ENCODE measurements around the gene HLTF. TPM values are rescaled to one million over a fixed set of nuclear protein-coding genes. Genes with fewer than 3 reads are reported as not detected.

The HLTF gene
- total RNA-seq, 1 donor from 2014 or later = 26.7 TPM

DNA sequence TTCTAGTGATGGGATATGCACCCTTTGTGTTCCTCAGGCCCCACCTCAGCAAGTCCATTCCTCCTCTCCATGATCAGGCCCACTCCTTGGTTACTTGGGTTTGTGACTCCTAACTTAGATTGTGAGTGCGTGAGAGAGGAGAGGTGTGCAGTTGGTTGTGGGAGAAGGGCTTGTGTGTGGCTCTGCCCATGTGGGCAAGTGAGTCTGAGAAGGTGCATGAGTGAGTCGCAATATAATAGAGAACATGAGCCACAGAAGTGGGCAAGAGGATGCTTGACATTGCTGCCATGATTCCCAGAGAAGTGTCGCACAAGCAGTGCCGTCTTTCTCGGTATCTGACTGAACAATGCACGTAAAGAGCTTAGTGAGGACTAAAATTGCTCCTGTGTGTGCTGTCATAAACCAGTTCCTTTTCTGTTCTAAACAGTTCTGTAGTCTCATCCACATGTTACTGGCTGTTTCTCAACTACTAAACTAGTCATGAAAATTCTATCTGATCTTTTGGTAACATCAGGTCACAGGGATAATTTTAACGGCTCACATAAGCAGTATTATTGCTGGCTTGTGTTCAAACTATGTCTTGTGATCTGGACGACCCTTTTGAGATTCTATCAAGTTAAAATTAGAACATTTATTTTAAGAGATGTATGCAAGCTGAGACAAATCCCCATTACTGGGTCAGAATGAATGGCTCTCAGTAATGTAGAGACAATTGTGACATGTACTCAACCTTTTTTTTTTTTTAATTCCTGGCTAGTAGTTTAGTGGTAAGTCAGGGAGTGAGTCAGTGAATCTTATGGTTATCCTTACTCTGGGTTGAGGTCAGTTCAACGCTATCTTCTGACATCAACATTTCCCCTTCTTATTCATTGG is 69.4 kb downstream of the HLTF start:
- DNase-seq = peak; percentile 37

DNA sequence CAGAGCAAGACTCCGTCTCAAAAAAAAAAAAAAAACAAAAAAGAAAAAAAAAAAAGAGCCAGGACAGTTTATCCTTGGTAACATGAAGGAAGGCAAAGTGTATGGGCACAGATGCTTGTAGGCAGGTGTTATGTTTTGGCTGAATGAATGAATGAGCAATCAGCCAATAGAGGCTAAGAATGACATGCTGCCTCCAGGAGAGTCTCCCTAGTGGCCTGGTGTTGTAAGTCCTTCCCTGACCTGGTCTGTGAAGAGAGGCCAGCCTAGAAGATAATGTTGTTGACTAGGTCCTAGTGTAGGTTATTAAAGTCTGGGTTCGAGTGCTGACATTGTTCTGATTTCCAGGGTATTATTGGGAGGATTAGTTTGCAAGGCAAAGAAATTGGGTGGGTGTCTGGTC is 70.1 kb downstream of the HLTF start:
- no peak for DNase-seq

DNA sequence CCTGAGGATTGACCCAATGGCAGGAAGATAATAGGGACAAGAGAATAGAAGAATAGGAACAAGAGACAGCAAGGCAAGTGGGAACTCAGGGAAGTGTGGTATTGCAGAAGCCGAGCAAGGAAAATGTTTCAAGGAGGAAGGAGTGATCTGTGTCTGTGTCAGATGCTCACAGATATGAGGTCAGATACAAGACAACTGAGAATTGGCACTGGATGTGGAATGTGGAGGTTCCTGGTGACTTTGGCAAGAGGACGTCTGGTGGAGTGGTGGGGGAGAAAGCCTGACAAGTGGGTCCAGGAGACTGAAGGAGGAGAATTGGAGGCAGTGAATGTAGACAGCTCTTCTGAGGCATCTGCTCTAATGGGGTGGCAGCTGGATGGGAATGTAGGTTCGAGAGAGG is 70.9 kb downstream of the HLTF start:
- no peak for DNase-seq

DNA sequence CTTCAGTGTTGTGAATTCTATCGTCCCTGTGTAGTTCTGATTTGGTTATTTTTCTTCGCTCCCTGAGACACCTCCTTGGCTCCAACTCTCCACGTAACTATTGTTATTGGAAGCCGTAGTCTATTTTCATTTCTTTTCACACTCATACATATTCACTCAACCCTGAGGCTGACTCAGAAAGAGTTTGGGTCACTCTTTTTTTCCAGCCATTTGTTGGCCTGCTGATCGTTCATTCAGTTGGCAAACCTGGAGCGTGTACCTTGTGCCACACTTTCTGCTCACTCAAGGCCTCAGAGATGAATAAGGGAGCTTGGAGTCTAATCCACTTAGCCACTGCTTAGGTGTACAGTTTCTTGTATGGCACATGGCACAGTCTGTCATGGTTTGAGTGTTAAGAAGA is 72.6 kb downstream of the HLTF start:
- DNase-seq = no peak

DNA sequence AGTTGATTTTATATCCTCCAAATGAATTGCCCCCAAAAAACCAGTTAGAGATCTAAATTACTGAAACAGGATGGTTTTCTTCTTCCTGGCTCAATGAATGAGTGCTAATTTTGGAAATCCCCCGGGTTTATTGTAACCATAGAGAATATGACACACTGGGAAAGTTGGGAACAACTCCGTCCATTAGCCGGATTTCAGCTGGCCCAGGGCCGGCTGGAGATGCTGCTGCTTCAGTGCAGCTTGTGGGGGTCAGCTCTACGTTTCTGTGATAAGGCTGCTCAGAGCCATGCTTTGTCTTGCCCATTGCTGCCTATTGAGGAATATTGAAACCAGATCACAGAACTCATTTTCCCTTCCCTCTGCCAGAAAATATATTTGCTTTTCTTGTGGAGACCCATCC is 74.7 kb downstream of the HLTF start:
- no peak for DNase-seq

DNA sequence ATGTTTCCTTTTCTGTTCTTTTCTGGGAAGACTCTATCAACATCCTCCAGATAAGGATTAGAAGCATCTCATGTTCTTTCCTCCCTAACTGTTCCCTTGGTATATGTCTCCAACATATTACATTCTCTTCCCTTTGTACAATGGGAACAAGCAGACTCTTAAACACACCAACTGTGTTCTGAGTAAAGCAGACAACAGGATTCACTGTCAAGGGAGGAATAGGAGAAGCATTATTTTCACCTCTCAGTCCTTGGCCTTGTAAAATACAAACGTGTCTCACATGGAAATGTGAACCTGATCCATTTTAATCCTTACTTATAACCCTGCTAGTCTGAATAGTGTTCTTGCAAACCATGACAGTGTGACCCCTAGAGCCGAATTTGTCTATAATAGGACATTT is 75.4 kb downstream of the HLTF start:
- no peak for DNase-seq

DNA sequence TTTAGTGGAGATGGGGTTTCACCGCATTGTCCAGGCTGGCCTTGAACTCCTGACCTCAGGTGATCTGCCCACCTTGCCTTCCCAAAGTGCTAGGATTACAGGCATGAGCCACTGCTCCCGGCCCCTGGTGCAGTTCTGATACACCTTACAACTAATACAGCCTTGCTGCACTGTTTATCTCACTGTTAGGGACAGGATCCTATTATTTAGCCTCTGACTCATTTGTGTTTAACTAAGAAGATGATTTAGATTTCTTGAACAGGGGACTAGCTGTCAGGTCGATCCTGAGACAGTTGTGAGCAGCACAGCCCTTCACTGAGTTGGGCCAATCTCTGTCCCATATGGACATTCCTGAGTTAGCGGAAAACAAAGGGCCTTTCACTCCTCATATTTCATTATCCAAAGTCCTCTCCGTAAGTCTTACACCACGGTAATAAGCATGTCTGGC is 75.8 kb downstream of the HLTF start:
- no peak for DNase-seq

DNA sequence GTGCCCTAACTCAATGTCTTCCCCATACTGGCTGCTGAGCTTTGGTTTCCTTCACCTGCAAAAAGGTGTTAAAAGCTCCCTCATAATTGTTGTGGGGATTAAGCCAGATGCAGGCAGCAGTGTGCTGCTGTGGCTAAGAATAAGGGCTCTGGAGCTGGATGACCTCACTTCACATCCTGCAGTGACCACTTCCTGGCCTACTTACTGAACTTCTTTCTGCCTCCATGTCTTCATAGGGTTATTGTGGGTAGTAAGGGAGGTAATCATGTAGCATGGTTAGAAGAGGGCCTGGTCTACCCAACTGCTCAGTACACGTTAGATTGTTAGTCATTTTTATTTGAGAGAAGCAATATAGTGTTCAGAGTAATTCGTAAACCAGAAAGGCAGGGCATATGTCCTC is 76.6 kb downstream of the HLTF start:
- DNase-seq = peak; percentile 24

DNA sequence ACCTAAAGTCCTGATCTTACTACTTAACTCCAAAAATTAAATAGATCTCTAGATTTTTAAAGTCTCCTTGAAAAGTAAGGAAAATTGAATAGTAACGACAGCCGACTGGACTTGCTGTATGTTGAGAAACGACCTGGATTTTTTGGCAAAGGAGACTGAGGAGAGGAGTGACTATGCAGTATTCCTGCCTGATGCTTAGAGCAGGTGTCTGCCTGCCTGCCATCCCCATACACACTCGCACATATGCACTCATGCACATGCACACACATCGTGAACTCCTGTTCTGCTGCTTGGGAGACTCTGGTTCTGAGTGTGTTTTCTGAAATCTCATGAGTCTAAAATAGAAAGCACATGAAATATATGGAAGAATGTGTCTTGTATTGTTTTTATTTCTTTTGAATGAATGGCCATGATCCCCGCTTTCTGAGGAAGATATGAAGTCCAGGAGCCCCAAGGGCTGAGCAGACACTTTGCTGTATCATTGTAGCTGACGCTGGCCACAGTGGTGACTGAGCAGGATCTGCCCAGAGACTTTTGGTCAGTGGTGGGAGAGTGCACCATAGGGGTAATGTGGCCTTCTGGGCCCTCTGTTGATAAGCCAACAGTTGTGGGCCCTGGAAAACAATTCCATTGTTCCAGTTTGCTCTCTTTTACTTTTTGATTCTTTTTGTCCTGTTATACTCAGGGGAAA is 78.6 kb downstream of the HLTF start:
- no peak for DNase-seq

DNA sequence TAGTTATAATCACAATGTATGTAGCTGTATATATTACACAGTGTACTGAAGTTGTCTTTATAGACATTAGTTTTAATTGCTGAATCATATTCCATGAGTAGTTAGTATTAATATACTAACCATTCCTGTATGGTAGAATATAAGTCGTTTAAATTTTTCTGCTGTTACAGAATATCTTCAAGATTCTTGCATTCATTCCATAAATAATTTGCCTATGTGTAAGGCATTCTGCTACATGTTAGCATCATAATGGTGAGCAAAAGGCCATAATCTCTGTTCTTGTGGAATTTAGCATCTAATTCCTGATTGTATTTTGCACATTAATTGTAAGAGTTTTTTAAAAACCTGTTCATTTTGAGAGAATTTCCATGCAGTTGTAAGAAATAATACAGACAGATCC is 80.9 kb downstream of the HLTF start:
- no peak for DNase-seq

DNA sequence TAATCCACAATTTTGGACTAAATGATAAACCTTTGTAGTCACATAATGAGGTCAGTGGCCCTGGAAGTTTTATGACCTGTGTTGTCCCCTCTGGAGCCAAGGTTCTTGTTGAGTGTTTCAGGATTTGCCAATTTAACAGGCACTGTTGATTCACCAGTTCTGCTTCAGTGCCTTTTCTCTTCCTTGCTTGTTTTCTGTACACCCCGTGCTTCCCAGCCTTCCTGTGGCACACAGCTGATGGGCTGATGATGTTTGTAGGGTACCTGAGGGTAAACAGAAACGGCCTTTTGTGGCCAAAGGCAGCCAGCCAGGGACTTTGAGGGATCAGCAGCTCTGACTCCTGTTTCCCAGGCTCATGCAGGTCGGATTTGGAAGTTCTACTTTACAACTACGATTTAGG is 81.7 kb downstream of the HLTF start:
- DNase-seq = peak; percentile 15

DNA sequence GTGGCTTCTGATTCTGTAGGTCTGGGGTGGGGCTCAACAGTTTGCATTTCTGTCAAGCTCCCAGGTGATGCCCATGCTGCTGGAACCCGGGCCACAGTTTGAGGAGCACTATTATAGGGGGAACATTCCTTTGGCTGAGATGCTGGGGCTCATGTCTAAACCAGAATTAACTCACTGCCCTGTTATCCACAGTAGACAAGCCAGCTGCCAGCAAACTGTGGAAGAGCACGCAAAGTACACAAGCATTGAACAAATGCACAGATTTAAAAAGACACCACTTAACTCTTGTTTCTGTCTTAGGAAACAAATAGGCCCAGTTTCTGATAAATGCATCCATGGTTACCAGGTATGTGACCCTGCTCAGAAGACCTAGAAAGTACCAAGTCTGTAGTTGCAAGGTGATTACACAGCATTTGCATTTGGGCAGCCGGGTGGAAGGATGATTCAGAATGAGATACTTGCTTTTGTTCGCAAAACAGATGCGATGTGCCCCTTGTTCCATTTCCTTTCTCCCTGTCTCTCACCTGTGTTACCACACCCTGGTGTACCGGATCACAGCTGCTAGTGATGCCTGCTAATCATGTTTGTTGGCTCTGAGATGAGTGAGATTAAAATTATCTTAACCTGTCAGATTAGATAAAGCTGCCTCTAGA is 82.6 kb downstream of the HLTF start:
- no peak for DNase-seq

DNA sequence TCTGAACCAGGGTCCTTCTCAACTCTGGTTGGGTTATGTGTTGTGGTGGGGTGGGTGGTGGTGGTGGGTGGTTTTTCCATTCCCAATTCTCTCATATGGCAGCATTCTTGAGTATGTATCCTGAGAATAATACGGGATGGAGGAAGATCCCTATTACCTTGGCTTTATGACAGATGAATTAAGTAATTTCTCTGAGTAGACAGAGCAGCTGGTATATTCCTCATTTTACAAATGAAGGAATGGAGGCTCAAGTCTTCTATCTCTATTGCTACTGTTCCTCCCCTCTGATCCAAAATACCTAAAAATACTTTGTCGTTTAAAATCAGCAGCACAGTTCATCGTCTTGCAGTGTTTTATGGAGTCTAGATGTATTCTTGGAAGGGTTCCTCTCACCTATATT is 84.6 kb downstream of the HLTF start:
- no peak for DNase-seq

DNA sequence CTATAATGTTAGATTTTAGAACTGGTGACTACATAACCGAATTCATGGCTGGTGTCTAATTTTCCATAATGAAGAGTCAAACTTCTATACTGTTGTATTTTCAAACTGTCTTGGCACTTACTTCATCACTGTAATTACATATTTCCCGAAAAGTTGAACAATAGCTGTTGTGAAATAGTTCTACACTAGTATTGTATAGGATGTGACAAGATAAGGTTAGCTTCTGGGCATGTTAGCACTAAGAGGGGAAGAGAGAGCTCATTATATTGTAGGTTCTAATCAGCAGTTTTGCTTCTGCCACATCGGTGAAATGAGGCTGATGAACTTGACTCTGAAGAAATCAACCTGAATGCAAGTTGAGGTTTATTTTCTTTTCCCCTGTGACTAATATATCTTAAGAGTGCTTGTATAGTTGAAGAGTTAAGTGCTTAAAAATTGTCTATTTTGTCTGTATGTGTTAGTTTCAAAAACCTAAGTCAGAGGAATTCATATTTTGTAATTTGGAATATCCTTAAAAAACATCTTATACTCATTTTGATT is 86.1 kb downstream of the HLTF start:
- DNase-seq = no peak

DNA sequence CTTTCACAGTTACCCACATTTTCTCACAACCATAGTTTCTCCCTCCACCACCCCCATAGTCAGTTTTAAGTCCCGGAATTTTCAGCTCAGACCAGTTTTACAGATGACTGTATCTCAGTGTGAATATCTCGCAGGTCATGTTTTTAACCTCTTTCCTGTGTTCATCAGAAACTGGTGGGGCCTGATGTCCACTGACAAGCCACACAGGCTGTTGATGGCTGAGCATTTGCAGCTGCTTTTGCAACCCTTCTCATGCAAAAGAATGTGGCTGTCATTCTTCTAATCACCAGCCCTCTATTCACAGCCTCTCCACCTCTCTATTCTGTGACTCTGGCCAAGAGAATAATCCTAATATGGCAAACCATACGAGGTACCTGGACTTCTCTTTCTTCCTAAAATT is 86.5 kb downstream of the HLTF start:
- DNase-seq = no peak

DNA sequence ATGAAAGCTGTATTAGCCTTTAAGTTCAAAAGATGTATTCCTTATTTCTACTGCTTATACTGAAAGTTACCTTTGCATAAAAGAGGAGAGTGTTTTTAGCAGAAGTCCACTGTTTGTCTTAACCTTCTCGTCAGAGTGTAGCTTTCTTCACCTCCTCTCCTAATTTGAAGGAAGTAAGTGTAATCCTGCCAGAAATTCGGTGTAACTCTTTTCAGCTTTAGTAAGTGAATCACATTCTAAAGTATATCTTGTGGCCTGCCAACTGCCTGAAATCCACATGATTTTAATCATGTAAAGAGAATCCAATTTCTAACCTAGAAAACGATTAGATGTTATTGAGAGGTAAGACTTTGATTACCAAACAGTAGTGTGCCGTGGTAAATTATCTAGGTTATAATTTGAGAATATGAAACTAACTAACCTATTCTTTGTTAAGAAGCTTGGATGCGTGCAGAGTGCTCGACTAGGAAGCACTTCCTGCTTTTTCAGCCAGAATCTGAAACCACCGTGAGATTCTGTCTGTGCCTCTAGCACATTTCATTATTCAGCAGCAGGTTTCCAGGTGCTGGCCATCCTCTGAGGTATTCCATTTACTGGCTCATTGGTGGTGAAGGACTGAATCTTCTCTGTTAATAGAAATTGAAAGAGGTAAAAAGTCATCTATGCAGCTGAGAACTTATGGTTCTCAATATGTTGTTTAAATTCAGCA is 87.5 kb downstream of the HLTF start:
- DNase-seq = no peak

DNA sequence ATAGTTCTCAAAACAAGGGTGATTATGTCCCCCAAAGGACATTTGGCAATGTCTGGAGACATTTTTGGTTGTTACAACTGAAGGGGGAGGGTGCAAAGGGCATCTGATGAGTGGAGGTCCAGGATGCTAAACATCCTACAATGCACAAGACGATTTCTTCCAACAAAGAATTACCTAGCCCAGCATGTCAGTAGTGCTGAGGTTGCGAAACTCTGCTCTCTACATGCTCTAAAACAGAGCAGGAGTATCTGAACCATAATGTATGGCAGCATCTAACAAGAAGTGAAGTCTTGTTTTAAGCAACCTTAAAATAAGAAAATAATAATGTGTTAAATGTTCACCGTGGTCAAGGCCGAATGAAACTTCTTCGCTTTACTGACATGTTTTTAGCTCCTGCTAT is 88.0 kb downstream of the HLTF start:
- DNase-seq = no peak

DNA sequence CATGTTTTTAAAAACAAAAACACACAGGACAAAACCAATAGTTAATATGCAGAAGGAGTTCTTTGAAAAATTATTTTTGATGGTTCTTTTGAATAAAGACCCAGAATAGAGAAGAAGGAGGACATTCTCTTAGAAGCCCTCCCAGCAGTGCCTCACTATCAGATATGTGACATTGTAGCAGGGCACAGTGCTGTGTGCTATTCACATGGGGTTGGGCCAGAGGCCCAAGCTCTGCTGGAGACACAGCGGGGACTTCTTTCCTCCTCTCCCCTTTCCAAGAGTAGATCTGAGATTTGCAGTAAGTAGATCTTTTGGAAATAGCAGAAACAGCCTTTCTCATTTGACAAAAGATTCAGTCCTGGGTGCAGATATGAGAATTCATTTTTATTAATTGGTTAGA is 88.7 kb downstream of the HLTF start:
- DNase-seq = no peak

DNA sequence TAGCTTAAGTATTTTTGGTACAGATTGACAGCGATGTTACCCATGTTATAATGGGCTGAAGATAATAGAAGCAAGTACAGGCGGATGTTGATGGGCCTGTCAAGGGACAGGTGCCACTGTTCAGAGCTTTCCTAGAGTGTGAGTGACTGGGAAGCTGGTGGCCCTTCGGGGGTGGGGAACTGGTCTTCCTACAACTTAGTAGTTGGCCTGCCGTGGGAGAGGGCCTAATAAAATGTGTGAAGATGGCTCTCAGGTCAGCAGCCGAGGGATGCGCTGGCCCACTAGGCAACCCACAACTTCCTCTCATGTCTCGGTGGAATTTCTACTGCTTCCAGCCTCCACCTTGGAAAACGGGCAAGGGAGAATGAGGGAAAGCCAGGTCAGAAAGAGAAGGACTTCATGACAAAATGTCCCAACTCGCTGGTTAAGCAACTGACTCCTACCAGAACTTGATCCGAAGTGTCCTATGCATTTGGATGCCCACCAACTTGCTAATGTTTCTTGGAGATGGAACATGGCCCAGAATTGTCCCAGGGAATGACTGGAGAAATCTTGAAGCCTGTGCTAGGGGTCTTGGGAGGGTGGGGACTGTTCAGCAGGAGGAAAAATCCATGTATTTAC is 93.6 kb downstream of the HLTF start:
- no peak for DNase-seq

DNA sequence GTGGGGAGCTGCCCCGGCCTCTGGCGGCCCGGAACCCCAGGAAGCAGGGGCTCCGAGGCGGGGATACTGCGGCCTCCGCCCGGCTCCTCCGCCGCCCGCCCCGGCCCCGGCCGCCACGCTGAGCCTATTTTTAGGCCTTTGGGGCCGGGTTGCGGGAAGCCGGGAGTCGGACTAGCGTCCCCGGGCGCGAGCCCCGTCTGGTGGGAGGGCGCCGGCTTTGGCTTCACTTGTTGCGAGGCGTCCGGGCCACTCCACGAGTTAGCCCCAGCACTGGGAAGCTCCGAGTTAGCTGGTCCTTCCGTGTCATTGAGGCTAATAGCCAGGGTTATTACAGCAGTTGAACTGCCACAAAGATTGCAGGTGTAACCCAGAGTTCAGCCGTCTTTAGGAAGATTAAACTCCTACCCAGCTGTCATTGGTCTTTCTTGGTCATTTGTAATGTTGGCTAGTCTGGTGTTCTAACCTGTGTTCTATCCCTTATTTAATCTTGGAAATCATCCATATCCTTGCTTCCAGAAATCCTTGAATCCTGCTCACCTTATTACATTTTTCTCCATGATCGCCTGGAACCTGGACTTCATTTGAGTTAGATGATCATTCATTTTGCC is 94.2 kb downstream of the HLTF start:
- DNase-seq = peak; percentile 60

DNA sequence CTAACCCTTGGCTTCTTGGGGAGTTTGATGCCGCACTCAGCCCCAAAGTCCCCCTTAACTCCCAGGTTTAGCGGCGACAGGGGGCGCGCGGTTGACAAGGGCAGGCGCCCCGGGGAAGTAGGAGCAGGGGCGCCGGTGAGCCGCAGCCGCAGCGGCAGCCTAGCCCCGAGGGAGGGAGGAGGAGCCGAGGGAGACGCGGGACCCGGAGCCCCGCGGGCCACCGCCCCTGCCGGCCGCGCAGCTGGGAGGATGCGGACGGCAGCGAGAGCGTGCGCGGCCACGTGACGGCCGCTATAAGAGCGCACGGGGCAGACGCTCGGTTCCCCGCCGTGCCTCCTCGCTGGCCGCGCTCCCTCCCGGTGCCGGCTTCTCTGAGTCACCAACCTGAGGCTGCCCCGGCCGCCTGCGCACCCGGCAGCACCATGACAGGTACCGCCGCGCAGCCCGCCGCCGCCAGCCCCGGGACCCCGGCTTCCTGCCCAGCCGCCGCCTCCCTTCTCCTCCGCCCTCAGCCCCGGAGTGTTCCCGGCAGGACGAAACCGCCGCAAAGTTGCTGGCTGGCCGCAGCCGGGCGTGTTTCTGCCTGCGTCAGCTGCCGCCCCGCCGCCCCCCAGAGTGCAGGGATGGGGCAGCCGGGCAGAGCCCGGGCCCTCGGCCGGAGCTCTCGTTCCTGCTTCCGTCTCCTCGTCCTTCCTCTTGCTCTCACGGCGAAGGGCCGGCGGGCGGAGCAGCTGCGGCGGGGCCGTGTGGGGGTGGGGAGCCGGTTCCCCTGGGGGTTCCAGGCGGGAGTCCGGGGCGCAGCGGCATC is 94.9 kb downstream of the HLTF start, which contains the start of gene GYG1:
Gene GYG1, plus strand, starts transcription at position 322 of the 808 bp plus-strand sequence. Its CDS starts 101 bp downstream, at position 423.
- peak; percentile 86 for DNase-seq
